ENCODE results near the gene SLC35F6. TPM values are rescaled to one million over a fixed set of nuclear protein-coding genes. Genes with fewer than 3 reads are reported as not detected.

The SLC35F6 gene
- total and polyA plus RNA-seq, 9 of the 15 experiments (the other 6 are each of a cell fraction or from before 2014, with no cell fraction given) = 11.9 to 47.3 (median 22.5) TPM

DNA sequence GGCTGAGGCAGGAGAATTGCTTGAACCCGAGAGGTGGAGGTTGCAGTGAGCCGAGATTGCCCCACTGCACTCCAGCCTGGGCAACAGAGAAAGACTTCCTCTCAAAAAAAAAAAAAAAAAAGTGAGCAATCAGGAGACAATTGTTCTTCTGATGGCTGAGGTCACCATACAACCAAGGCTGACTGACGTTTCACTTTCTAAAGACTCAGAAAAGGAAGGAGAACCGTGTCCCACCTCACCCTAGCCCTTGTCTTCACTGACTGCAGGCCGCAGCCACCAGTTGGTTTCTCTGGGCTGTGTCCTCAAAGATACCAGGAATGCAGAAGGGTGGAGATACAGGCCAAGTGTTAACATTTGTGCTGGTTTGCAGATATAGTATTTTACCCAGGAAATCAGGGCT lies 7.7 kb upstream of the SLC35F6 start (continued):
- TF ChIP-seq, protein P1, sequence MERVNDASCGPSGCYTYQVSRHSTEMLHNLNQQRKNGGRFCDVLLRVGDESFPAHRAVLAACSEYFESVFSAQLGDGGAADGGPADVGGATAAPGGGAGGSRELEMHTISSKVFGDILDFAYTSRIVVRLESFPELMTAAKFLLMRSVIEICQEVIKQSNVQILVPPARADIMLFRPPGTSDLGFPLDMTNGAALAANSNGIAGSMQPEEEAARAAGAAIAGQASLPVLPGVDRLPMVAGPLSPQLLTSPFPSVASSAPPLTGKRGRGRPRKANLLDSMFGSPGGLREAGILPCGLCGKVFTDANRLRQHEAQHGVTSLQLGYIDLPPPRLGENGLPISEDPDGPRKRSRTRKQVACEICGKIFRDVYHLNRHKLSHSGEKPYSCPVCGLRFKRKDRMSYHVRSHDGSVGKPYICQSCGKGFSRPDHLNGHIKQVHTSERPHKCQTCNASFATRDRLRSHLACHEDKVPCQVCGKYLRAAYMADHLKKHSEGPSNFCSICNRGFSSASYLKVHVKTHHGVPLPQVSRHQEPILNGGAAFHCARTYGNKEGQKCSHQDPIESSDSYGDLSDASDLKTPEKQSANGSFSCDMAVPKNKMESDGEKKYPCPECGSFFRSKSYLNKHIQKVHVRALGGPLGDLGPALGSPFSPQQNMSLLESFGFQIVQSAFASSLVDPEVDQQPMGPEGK (CRISPR knock-in tag; IDR thresholded peaks at IDR 0.05; ENCODE audit: borderline replicate concordance) = no peak
- TF ChIP-seq ETV1 (tag; conservative IDR thresholded peaks at IDR 0.05; ENCODE audit: low read depth) = no peak
- TF ChIP-seq ZSCAN29 (IDR thresholded peaks at IDR 0.05) = no peak
- TF ChIP-seq RBM14 (IDR thresholded peaks at IDR 0.05; ENCODE audit: borderline replicate concordance, insufficient read depth, low read depth, low read length) = no peak
- 0 out of 2 replicates have a peak, but pooled peaks have one; percentile 8 for TF ChIP-seq ZNF175 (CRISPR knock-in tag; IDR thresholded peaks at IDR 0.05; ENCODE audit: low read depth)
- TF ChIP-seq FOXK1 (CRISPR knock-in tag; IDR thresholded peaks at IDR 0.05; ENCODE audit: borderline replicate concordance) = no peak
- peak; percentile 31; the same call in 1 of the 2 replicates for TF ChIP-seq ZFX (CRISPR knock-in tag; IDR thresholded peaks at IDR 0.05)
- TF ChIP-seq STAG1 (CRISPR knock-in tag; IDR thresholded peaks at IDR 0.05; ENCODE audit: borderline replicate concordance) = no peak
- TF ChIP-seq ZNF143 (CRISPR knock-in tag; IDR thresholded peaks at IDR 0.05) = no peak
- TF ChIP-seq ADNP (tag; IDR thresholded peaks at IDR 0.05) = peak; percentile 44; the same call in 1 of the 2 replicates

Measured in K562 (cell line).